ENCODE results near the gene FEV.
"Not testable (repeated sequence)": the region's sequence is repeated elsewhere in the genome, so short reads cannot be mapped to it uniquely, and the experiment has no call there.

Gene FEV

DNA sequence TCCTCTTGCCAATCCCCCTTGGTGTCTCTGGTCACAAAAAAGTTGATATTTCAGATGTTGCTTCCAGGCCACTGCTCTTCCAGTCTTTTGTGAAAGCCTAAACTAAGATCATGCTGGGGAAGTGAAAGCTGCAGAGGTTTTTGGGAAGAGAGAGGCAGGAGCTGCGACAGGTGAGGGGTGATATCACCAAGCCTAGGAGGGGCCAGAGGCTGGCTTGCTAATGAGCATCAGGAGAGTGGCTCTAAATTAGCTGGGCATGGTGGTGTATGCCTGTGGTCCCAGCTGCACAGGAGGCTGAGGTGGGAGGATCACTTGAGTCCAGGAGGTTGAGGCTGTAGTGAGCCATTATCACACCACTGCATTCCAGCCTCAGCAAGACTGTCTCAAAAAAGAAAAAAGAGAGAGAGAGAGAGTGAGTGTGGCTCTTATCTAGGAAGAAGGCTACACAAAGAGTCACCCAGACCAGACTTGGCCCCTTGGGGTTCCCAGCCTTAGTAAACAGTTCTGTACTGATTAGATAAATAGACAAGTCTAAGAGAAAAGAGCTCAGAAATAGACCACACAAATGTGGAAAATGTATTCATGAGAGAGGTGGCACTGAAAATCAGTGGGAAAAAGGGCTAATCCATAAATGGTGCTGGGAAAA lies 40.1 kb downstream of the FEV start:
- no peak for DNase-seq (ENCODE audit: low read depth in 2 of 2)

DNA sequence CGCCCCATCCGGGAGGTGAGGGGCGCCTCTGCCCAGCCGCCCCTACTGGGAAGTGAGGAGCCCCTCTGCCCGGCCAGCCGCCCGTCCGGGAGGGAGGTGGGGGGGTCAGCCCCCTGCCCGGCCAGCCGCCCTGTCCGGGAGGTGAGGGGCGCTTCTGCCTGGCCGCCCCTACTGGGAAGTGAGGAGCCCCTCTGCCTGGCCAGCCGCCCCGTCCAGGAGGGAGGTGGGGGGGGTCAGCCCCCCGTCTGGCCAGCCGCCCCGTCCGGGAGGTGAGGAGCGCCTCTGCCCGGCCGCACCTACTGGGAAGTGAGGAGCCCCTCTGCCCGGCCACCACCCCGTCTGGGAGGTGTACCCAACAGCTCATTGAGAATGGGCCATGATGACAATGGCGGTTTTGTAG lies 53.2 kb downstream of the FEV start:
- not testable (repeated sequence) for DNase-seq (ENCODE audit: low read depth in 2 of 2)

All from stimulated activated CD4-positive, alpha-beta T cell treated with anti-CD3 and anti-CD28 coated beads, Interleukin-15, amount 100 ng/mL, for 48 hours (primary cell).